Measurements from ENCODE around the gene PAQR5. TPM values are rescaled to one million over a fixed set of nuclear protein-coding genes. Genes with fewer than 3 reads are reported as not detected.

PAQR5 gene
- total RNA-seq, 1 experiment from 2014 or later, result 34.0 TPM

DNA sequence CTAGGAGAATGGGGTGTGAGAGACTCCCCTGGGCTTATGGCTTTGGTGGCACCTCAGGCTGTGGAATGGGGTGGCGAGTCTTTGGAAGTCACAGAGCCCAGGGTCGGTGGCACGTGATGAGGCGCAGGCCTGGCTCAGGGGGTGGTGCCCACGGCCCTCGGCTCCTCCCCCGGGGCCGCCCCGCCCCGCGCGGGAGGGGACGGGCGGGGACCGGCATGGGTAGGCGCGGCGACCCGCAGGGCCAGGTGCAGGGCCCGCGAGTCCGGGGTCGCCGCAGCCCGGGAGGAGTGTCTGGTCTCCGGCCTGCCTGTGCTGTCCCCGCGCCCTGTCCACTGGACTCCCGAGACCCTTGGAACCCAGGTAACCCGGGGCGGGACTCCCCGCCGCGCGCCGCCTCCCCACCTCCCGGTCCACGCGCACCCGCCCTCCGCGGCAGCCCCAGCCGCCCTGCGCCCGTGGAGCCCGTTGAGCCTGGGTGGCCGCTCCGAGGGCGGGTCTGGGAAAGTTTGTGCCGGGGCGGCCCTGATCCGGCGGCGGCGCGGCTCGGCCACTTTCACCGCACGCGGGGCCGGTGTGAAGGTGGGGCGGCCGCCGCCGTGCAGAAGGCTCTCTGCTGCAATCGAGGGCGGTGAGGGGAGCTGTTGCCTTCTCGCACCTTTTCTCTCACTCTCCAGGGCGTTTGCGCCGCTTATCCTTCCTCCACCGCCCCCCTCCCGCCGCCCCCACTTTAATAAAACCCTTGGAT, at the start of gene PAQR5 (continued):
- no peak for TF ChIP-seq CBX3 (IDR thresholded peaks at IDR 0.05; ENCODE audit: low read depth)

GRCh38 chr15:69253156-69253555, 45.6 kb upstream of the PAQR5 start:
- no peak for TF ChIP-seq REST (IDR thresholded peaks at IDR 0.05; ENCODE audit: low read depth)
- TF ChIP-seq ZFX (IDR thresholded peaks at IDR 0.05), result no peak
- peak; percentile 64; the same call in 1 of the 2 replicates for TF ChIP-seq CBX3 (IDR thresholded peaks at IDR 0.05; ENCODE audit: low read depth)
- 0 out of 2 replicates have a peak, but pooled peaks have one; percentile 38 for TF ChIP-seq SRF (IDR thresholded peaks at IDR 0.05; ENCODE audit: low read depth)
- no peak for TF ChIP-seq ZBTB33 (IDR thresholded peaks at IDR 0.05; ENCODE audit: extremely low read depth, insufficient replicate concordance, low read length)
- TF ChIP-seq JUND (IDR thresholded peaks at IDR 0.05), result peak; percentile 67
- peak; percentile 76 for TF ChIP-seq FOSL1 (IDR thresholded peaks at IDR 0.05; ENCODE audit: low read depth)
- TF ChIP-seq EZH2 (IDR thresholded peaks at IDR 0.05), result no peak
- no peak for TF ChIP-seq POLR2A (IDR thresholded peaks at IDR 0.05; ENCODE audit: borderline replicate concordance, extremely low read depth, insufficient read depth, insufficient read length)
- peak; percentile 43; the same call in 1 of the 2 replicates for TF ChIP-seq EGR1 (IDR thresholded peaks at IDR 0.05; ENCODE audit: low read depth)
- no peak for TF ChIP-seq ELF1 (IDR thresholded peaks at IDR 0.05; ENCODE audit: borderline replicate concordance, low read depth)
- TF ChIP-seq ZNF274 (IDR thresholded peaks at IDR 0.05; ENCODE audit: low read depth, low read length), result no peak
- 0 out of 2 replicates have a peak, but pooled peaks have one; percentile 40 for TF ChIP-seq MAX (IDR thresholded peaks at IDR 0.05)
- RAD21 ChIA-PET (ENCODE audit: low non-redundant PET in 1 of 2, low total read pairs in 2 of 2, uncharacterized antibody in 2 of 2, unreplicated experiment in 2 of 2), result no interaction called here
- H3K4me2 ChIP-seq (ENCODE audit: low read length), result peak overlapping the region; percentile 66
- peaks cover 6 to 19% of the 10 kb centered on the region in 2 experiments for H3K4me1 ChIP-seq (ENCODE audit: control insufficient read depth in 1 of 2, insufficient read depth in 2 of 2, low read length in 2 of 2)
- peak overlapping the region in 1 of 2 experiments; percentile 19; a peak in 1 of 4 replicates for H3K4me3 ChIP-seq (replicated peaks in 1 of 2; ENCODE audit: low read depth in 1 of 2, low read length in 2 of 2)
- no peaks in the 10 kb centered on the region for H3K9me2 ChIP-seq (ENCODE audit: insufficient read depth)
- no TSS peak for BruUV-seq (replicated peaks)
- CTCF ChIA-PET, result interaction anchor here (0.8 kb wide), 3 partner anchors 9 to 141 kb away, joined by 3 to 4 read pairs (median 3); no protein-coding TSS in a partner anchor
- peak overlapping the region; percentile 32; the same call in 1 of the 2 replicates for H3K27ac ChIP-seq (ENCODE audit: low read depth, low read length)
- POLR2A ChIA-PET, result no interaction called here
- no peaks in the 10 kb centered on the region for H3K27me3 ChIP-seq (ENCODE audit: insufficient read depth, low read length)
- H3K9me3 ChIP-seq (ENCODE audit: control insufficient read depth in 1 of 2, insufficient read depth in 1 of 2, low read depth in 1 of 2, low read length in 2 of 2), result no peaks in the 10 kb centered on the region
- peak overlapping the region; percentile 35 for H2AFZ ChIP-seq (ENCODE audit: low read depth, low read length, poor library complexity, severe bottlenecking)
- intact Hi-C loops (cut with micrococcal nuclease), result no loop called here
- ATAC-seq (peak; percentile 60; the same call in 1 of the 2 replicates), DNase-seq (ENCODE audit: low read depth, low spot score) (peak; percentile 43)
- no peaks in the 10 kb centered on the region for H4K20me1 ChIP-seq (ENCODE audit: insufficient read depth)
- H3K79me2 ChIP-seq (ENCODE audit: insufficient read depth, low read length), result no peaks in the 10 kb centered on the region
- H3K9ac ChIP-seq (ENCODE audit: low read length), result 0 out of 2 replicates have a peak overlapping the region, but pooled peaks have one; percentile 16
- H3K36me3 ChIP-seq (ENCODE audit: control insufficient read depth in 1 of 2, insufficient read depth in 2 of 2, low read length in 2 of 2), result 0 out of 4 replicates have a peak, but pooled peaks cover 0 to 3% of the 10 kb centered on the region in 2 experiments

All from HCT116 (cell line).